ENCODE measurements around the gene EHD1. TPM values are rescaled to one million over a fixed set of nuclear protein-coding genes. Genes with fewer than 3 reads are reported as not detected.
A peak's percentile ranks its signal among the peaks of the same experiment; 100 is the strongest.

The EHD1 gene
- polyA plus RNA-seq, 3 donors = 30.3 to 212 (median 48.4) TPM

- WGBS (ENCODE audit: insufficient coverage) = 65% methylated on average over 30 of the region's 33 CpGs
- H3K36me3 ChIP-seq (replicated peaks in 1 of 2; ENCODE audit: control insufficient read depth in 1 of 2, insufficient read depth in 2 of 2, low read length in 2 of 2) = peaks cover 0 to 4% of the 10 kb centered on the region in 2 donors
These were observed 18.6 kb downstream of the EHD1 start for GRCh38 chr11:64859542-64860414.

More at GRCh38 chr11:64859542-64860414, 18.6 kb downstream of the EHD1 start:
- peaks cover 74% of the 10 kb centered on the region for H3K79me2 ChIP-seq (ENCODE audit: insufficient read depth, low read length)
- intact Hi-C loops (cut with micrococcal nuclease) = no loop called here
- no peaks in the 10 kb centered on the region for H3K27me3 ChIP-seq (ENCODE audit: control insufficient read depth in 2 of 2, insufficient read depth in 2 of 2, low read length in 2 of 2)
- Mint-ChIP-seq H3K9me3 (no peaks in the 10 kb centered on the region), H3K27me3 (ENCODE audit: low read depth in 3 of 3) (peaks cover 0 to 7% (median 0%) of the 10 kb centered on the region in 3 donors), H3K4me1 (peaks cover 96% of the 10 kb centered on the region), H3K27ac (peak overlapping the region; percentile 87 to 96 (median 92)), H3K36me3 (peaks cover 46 to 74% of the 10 kb centered on the region in 2 donors), H3K4me3 (peak overlapping the region; percentile 71)
- H3K4me1 ChIP-seq (ENCODE audit: control insufficient read depth in 1 of 2, insufficient read depth in 2 of 2, low read length in 2 of 2) = peaks cover 100% of the 10 kb centered on the region in 2 donors
- H3K4me3 ChIP-seq (replicated peaks in 1 of 3; ENCODE audit: low read depth in 2 of 3, low read length in 3 of 3) = peak overlapping the region in 1 of 3 experiments; percentile 55
- H3K27ac ChIP-seq (ENCODE audit: low read depth in 1 of 2, low read length in 2 of 2) = peak overlapping the region; percentile 80 to 85
- peak overlapping the region; percentile 44 for H3K9ac ChIP-seq (ENCODE audit: insufficient read depth, low read length, poor library complexity, severe bottlenecking)
- TF ChIP-seq, protein P1, sequence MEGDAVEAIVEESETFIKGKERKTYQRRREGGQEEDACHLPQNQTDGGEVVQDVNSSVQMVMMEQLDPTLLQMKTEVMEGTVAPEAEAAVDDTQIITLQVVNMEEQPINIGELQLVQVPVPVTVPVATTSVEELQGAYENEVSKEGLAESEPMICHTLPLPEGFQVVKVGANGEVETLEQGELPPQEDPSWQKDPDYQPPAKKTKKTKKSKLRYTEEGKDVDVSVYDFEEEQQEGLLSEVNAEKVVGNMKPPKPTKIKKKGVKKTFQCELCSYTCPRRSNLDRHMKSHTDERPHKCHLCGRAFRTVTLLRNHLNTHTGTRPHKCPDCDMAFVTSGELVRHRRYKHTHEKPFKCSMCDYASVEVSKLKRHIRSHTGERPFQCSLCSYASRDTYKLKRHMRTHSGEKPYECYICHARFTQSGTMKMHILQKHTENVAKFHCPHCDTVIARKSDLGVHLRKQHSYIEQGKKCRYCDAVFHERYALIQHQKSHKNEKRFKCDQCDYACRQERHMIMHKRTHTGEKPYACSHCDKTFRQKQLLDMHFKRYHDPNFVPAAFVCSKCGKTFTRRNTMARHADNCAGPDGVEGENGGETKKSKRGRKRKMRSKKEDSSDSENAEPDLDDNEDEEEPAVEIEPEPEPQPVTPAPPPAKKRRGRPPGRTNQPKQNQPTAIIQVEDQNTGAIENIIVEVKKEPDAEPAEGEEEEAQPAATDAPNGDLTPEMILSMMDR (IDR thresholded peaks at IDR 0.05) = no peak
- no peaks in the 10 kb centered on the region for H3K9me3 ChIP-seq (replicated peaks in 1 of 2; ENCODE audit: control insufficient read depth in 1 of 2, insufficient read depth in 1 of 2, low read length in 2 of 2)
- H4K20me1 ChIP-seq (ENCODE audit: insufficient read depth, low read length) = peaks cover 56% of the 10 kb centered on the region
- no peak overlapping the region for H2AFZ ChIP-seq (ENCODE audit: insufficient read depth, low read depth, low read length, poor library complexity, severe bottlenecking)
- DNase-seq = peak; percentile 67 to 82 (median 74)
- H3K4me2 ChIP-seq (replicated peaks; ENCODE audit: extremely low read depth, low read length, poor library complexity, severe bottlenecking) = peak overlapping the region; percentile 56

Data from CD14-positive monocyte (primary cell).